Measurements from ENCODE around the gene KRTAP5-3.
"Not testable (repeated sequence)": the region's sequence is repeated elsewhere in the genome, so short reads cannot be mapped to it uniquely, and the experiment has no call there.

Gene KRTAP5-3

DNA sequence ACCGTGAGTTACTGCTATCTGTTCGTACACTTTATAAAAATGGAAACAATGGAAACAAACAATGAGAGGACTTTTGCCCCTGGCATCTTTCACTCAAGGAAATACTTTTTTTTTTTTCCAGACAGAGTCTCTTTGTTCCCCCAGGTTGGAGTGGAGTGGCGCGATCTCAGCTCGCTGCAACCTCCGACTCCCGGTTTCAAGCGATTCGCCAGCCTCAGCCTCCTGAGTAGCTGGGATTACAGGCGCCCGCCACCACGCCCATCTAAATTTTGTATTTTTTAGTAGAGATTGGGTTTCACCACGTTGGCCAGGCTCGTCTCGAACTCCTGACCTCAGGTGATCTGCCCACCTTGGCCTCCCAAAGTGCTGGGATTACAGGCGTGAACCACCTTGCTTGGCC, 32.5 kb downstream of the KRTAP5-3 start:
- DNase-seq = not testable (repeated sequence)

- no peak for DNase-seq
Measured at GRCh38 chr11:1574933-1575242, 33.4 kb downstream of the KRTAP5-3 start.

GRCh38 chr11:1574238-1574932, 33.9 kb downstream of the KRTAP5-3 start:
- DNase-seq = peak; percentile 44 to 57

DNA sequence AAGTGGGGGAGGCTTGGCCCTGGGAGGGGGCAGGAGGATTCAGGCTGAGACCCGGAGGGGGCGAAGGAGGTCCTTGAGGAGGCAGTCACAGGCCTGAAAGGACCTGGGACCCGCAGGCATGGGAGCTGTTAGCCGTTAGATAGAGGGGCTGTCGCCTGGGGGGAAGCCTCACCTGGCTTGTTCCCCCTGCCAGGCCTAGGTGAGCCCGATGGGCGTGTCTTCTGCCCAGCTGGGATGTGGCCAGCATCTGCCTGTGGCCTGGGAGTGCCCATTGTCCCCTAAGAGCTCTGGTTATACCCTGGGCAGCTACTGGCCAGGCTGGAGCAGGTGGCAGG, 34.4 kb downstream of the KRTAP5-3 start:
- no peak for DNase-seq

DNA sequence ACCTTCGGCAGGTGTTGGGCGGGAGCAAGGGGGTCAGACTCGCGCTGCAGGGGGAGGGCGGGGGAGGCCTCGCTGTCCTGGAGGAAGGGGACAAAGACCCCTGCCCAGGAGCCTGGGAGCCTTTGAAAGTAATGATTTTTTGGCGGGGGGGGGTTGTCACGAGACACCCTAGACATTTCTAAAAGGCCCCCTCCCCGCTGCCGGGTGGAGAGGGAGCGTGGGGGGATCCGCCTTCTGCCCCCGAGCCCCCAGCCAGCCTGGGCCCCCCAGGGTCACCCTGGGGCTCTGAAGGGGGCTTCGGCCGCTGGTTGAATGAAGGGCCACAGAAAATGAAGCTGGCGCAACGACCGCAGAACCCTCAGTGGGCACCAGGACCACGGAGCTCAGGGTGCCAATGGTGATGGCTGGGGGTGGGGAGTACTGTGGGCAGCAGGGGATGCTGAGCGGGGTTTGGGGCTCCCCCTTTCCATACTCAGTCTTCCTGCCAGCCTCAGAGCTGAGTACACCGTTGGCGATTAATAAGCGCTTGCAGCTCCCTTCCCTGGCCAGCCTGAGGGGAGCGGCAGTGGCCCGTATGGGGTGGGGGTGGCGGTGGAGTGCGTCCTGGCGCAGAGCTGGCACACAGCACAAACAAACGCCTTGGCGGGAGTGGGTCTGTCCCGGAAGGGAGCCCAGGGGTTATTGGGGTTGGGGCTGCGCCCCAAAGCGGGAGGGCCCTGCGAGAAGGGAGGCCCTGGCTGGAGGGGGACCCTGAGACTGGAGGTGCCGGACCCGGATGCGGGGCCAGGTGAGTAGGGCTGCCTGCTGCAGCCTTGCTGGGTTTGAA, 35.0 kb downstream of the KRTAP5-3 start:
- DNase-seq = peak; percentile 21 to 25

DNA sequence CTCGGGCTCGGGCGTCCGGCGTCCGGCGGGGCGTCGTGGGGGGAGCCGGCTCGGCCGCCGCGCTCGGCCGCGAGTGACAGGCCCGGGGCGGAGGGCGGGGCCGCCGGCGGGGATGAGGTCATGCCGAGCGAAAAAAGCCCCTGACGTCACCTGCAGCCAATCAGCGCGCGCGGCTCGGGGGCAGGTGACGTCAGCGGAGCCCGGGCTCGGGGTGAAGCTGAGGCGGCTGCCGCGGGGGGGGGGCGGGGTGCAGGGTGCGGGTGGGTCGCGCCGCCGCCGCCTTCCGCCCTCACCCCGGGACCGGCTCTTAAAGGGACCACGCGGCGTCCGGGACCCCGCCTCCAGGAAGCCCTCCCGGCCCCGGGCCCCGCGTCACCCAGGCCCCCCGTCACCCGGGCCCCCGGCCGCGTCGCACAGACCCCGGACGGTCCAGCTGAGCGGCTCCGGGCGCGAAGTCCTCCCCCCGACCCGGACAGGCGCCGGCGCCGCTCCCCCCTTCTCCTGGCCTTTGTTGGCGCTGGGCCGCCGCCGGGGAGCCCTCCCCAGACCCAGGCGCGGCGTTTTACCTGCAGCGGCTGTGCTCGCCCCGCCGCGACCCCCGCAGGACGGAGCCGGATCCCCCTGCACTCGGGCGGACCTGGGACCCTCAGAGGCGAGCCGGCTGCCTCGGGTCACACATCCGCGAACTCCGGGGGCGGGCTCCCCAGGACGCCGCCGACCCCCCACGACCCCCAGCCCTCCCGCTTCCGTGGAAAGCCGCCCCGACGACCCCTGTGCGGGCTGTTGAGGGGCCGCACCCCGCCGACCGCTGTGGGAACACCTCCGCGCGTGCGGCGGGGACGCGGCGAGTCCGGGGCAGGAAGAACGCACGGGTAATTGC, 35.8 kb downstream of the KRTAP5-3 start, which contains the start of gene DUSP8:
TSS of gene DUSP8 (minus strand) at position 75 of the 880 bp plus-strand sequence. CDS start 6,445 bp downstream, outside the sequence.
- peak; percentile 92 to 94 for DNase-seq

DNA sequence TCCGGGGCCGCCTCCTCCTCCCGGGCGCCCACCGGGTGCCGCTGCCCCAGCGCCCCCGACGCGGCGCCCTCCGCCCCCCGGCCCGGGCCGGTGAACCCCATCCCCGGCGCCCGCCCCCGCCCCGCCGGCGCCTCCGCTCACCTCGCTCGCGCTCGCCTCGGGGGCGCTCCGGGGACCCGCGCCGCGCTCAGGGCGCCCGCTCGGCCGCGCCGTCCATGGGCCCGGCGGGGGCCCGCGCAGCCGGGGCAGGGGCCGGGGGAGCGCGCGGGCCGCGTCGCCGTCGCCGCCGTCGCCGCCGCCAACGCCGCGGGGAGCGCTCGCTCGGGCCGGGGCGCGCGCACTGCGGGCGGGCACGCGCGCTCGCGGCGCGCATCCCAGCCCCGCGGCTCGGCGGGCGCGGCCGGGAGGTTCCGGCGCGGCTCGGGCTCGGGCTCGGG, 36.5 kb downstream of the KRTAP5-3 start:
- no peak for DNase-seq

GRCh38 chr11:1570896-1571759, 37.1 kb downstream of the KRTAP5-3 start:
- DNase-seq = peak in 1 of 2 experiments; percentile 23

DNA sequence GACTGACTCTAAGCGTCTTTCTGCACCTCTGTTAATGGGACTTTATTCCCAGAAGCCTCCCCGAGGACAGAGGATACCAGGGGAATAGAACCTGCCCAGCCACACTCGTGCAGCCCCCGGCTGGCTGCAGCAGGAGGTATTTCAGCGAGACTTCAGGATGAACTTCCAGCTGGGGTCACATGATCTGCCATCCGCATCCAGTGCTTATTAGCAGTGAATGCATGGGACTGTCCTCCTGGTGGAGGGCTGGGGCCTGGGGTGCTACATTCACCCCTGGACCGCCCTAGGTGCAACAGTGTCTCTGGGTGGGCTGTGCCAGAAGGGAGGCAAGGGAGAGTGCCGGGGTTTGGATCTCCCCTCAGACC, 37.8 kb downstream of the KRTAP5-3 start:
- no peak for DNase-seq

GRCh38 chr11:1570001-1570453, 38.2 kb downstream of the KRTAP5-3 start:
- no peak for DNase-seq

DNA sequence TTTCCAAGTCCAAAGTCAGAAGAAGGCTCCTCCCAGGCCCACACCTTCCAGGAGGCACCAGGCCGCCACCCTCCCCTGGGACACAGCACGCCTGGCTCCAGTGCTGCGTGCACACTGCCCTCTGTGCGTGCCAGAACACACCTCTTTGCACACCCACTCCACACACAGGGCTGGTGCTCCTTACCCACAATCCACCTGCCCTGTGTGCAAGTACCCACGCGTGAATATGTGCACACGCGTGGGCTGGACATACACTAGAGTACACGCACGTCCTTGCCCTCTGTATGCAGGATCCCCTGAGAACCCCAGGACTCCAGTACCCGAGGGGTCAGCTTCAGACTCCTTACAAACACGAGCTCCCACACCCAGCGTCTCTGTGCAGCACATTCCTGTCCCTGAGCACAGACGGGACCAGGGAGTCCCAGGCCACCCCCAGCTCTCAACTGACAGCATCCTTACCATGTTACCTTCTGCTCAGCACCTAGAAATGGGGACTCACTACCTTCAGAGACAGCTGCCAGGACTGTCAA, 38.9 kb downstream of the KRTAP5-3 start:
- no peak for DNase-seq

DNA sequence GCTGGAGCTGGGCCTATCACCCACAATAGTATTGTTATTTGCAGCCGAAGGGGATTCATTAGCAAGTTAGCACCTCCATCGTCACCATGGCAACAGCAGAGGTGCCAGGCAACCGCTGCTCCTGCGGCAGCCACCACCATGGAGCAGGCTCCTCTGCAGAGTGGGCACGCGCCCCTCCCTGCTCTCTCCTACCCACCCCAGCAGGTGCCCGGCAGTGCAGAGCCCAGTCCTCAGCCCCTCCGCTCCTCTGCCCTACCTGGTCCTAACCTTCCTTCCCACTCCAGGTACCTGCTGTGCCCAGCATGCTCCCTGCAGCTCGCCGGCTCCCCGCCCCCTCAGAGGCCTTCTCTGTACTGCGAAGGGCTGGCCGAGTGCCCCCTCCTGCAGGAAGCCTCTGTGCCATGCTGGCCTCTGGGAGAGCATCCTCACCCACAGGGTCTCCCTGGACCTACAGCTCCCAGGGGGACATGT, 39.8 kb downstream of the KRTAP5-3 start:
- DNase-seq = no peak

DNA sequence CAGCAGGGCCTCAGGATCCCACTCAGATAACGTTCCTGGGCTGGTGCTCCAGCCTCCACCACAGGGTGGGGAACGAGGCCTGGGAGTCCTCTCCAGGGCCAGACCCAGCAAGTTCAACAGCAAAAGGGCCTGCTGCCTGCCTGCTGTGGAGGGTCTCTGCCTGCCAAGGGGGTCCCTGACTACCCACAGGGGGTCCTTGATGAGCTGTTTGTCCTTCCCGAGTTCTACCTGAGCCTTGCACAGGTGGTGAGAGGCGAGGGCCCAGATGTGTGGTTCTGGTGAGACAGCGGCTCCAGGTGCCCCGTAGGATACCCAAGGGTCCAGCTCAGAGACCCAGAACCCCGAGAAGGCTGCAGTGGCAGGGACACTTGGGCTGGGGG, 40.6 kb downstream of the KRTAP5-3 start:
- no peak for DNase-seq

DNA sequence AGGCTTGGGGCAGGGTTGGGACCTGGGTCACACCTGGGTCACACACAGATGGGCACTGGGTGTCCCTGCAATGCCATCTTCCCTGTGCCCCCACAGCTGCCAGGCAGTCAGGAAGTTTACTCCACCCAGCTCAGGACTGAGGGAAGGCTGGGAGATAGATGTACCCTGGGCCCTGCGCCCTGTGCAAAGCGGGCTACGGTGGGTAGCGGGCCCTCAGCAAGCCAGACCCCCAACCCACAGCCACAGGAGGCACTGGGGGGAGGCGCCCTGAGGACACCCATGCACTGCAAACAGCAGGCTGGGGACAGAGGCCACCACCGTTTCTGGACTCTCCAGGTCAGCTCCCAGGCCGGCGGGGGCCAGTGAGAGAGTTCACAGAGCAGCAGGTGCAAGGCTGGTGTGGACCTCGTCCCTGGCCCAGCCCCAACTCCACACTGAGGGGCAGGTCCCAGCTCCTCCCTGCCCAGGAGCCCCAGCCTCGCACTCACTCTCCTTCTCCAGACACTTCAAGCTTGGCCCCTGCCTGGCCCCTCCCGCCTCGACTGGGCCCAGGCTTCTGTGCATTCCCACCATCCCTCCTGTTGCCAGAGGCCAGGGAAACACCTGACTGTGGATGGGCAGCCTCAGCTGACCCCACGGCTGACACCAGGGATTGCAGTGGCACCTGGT, 41.1 kb downstream of the KRTAP5-3 start:
- DNase-seq = no peak

GRCh38 chr11:1566381-1567051, 41.7 kb downstream of the KRTAP5-3 start:
- DNase-seq = no peak

GRCh38 chr11:1565904-1566247, 42.4 kb downstream of the KRTAP5-3 start:
- DNase-seq = no peak

DNA sequence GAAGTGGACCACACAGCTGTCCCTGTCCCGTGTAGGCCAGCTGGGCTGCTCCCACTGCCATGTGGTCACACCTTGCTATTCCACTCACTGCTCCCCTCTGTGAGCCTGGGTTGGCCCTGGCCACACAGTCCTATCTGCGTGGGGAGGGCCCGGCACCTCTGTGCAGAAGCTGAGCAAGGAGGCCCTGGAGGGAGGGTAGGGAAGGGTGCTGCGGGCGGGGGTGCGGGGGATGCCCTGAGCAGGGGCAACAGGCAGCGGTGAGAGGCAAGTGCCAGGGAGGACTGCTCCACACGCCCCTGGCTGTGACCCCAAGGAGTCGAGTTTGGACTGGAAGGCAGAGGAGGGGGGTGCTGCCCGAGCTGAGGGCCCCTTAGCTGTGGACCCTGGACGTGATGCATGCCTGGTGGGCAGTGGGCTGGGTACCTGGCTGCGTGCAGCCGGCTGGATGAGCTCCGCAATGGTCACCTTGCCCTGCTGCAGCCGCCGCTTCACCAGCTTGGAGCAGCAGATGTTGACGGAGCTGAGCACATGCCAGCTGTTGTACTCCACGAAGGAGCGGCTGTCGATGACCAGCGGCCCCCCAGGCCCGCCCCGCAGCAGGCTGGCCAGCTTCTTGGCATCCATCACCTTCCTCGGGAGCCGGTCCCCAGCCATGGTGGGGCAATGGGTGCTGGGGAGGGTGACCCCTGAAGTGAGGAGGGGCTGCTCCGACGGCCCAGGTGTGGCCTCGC, 42.9 kb downstream of the KRTAP5-3 start:
- DNase-seq = no peak

DNA sequence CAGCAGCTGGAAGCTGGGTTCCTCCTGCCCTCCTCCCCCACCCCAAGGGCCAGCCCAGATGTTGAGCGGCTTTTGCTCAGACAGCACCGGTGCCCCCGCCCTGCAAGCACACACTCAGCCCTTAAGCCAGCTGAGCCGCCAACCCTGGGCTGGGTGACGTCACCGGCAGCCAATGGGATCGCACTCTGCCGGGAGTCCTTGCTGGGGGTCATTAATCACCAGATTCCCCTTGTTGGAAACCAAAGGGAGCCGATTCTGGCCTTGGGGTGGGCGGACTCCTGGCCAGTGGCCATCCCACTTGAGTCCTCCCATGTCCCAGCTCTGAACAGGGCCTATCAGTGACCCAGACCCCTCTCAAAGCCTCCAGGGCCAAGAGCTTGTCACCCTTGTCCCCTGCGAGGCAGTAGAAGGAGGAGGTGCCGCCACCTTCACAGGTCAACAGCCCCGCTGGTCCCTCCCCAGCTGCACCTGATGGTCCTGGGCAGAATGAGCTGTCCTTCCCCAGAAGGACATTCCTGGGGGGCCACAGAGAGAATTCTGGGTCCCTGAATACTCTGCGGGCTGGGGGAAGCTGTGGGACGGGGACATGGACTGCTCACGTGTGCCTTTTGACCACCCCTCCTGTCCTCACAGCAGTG, 43.6 kb downstream of the KRTAP5-3 start:
- no peak for DNase-seq

GRCh38 chr11:1563697-1564534, 44.3 kb downstream of the KRTAP5-3 start:
- no peak for DNase-seq
